HG02798 (cell line): ENCODE data around the gene TEKTIP1.
"Not testable (repeated sequence)": the region's sequence is repeated elsewhere in the genome, so short reads cannot be mapped to it uniquely, and the experiment has no call there.

Experiments used
- ATAC-seq: cut with Tn5 transposase; IDR thresholded peaks from one replicate; pipeline ENCODE4 v1.9.1; 2021; ENCODE audit warnings: mild to moderate bottlenecking; ENCODE audit not compliant: unreplicated experiment, poor library complexity

TEKTIP1 gene

DNA sequence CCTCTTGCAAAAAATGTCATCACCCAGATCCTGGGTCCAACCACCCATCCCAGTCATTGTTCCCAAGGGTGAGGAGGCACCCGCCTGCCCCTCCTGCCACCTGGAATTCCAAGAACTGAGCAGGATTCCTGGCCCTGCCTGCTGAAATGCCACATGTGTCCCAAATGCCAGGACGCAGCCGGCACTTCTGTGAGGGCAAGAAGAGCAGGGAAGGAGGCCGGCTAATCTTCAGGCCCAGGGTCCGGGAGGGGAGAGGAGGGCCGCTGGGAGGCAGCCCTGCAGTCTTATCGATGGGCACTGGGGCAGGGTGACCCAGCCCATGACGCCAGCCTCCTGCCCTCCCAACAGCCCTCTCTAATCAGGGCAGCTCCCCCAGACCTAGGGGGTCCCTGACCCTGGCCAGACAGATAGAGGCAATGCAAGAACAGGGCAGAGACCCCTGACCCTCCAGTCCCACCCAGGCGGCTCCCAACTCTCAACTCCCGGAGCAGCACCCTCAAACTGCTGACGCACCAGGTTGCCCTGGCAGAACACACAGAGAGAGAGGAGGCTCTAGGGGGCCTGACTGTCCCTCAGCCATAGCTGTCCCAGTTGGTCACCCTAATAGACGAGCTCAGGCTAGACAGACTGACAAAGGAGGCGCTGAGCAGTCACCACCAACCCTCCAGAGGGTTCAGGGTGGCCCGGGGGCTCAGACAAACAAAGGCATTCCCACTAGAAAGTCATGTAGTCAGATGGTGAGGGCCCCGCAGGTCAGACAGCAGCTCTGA lies 16.9 kb downstream of the TEKTIP1 start:
- ATAC-seq = no peak

GRCh38 chr19:3556423-3556977 lies 17.5 kb downstream of the TEKTIP1 start:
- ATAC-seq = no peak

DNA sequence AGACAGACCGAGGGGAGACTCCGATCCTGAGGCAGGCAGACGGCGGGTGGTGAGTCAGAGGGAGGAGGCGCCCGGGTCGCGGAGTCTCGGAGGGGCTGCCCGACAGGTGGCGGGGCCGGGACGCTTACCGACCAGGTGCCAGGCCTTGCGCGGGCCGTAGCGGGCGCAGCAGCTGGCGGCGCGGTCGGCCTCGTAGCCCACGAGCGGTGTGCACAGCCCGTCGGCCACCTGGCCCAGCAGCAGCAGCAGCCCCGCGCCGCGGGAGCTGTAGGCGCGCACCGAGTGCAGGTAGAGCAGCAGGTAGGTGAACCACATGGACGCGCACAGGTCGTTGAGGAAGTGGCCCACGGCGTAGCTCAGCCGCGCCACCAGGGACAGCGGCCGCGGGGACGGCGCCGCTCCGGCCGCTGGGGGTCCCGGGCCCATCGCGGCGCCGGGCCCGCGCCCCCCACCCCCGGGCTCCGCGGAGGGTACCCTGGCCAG lies 18.0 kb downstream of the TEKTIP1 start:
- ATAC-seq = no peak

DNA sequence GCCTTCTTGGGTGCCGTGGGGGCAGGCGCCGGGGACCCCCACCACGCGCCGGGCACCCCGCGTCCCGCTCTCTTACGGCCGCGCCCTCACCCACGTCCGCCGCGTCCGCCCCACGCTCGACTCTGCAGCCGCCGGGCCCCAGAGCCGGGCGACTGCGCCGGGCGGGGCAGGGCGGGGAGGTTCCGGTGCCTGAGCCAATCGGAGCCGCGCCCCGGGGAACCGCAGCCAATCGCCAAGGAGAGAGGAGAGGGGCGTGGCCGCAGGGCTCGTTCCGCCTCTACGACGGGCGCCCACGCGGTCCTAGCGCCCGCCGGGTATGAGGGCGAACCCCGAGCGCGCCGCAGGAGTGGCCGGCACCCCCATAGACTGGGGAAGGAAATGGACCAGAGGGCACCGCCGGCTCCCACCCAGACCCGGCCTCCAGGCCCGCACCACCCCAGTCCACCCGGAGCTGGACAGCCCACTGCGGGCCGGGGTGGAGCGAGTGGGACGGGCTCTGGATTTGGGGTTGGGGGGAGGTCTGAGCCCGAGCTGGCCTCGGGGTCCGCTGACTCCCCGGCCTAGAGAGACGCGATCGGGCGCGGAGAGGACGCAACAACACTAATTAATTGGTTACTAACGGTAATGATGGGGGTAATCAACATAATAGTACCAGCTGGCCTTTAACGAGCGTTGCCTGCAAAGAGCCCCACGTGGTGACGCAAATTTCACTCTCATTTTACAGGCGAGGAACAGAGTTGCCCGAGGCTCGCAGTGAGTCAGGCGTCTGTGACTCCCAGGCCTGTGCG lies 18.7 kb downstream of the TEKTIP1 start, which contains the start of gene MFSD12:
TSS of gene MFSD12 (minus strand) at position 126 of the 788 bp plus-strand sequence. CDS start 183 bp downstream, outside the sequence.
- peak; percentile 94 for ATAC-seq

DNA sequence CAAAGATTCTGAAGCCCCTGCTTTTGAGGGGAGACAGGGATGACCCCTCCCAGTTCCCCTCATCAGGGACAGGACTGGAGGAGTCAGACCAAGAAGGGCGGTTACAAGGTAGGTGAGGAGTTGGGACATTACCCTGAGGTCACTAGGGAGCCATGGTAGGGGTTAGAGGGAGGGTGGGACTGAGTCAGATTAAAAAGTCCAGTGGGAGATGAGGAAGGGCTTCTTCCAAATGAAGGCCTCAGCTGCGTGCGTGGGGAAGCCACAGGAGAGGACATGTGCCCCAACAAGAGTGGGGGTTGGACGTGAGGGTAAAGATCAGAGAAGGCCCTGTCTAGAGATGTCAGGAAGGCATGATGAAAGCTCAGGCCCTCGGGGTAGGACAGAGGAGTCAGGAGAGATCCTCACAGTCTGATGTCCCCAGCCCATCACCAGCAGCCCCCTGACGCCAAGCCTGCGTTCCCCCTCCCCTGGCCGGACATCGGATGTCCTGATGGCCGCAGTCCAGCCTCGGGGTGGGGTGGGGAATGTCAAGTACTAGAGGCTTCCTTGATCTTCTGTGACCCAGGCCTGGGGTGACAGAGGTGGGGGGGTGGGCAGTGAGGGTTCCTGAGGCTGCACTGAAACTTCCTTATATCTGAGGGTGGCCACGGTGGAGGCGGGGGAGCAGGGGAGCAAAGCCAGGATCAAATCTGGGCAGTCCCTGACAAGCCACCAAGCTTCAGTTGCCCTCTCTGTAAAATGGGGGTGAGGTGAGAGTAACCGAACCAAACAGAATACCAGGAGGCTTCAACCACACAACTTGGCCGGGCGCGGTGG lies 24.9 kb downstream of the TEKTIP1 start:
- no peak for ATAC-seq

DNA sequence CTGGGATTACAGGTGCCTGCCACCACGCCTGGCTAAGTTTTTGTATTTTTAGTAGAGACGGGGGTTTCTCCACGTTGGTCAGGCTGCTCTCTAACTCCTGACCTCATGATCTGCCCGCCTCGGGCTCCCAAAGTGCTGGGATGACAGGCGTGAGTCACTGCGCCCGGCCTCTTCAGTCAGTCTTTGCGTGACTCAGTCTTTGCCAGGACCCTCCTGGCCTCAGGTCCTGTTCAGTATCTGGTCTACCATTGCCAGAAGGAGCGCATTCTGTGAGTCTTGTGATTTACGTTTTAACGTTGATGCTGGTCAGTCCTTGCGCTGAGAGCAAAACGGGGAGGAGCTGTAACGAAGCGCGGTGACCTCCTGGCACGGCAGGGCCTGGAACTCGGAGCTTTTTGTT lies 26.2 kb downstream of the TEKTIP1 start:
- no peak for ATAC-seq

DNA sequence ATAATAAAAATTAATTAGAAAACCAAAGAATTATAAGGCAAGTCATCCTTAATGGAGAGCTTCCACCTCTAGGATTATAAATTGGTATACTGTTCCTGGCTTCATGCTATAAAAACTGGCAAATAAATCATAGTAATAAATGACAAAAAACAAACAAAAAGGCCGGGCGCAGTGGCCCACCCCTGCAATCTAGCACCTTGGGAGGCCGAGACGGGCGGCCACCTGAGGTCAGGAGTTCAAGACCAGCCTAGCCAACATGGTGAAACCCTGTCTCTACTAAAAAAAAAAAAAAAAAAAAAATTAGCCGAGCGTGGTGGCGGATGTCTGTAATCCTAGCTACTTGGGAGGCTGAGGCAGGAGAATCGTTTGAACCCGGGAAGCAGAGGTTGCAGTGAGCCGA lies 31.1 kb downstream of the TEKTIP1 start:
- not testable (repeated sequence) for ATAC-seq

DNA sequence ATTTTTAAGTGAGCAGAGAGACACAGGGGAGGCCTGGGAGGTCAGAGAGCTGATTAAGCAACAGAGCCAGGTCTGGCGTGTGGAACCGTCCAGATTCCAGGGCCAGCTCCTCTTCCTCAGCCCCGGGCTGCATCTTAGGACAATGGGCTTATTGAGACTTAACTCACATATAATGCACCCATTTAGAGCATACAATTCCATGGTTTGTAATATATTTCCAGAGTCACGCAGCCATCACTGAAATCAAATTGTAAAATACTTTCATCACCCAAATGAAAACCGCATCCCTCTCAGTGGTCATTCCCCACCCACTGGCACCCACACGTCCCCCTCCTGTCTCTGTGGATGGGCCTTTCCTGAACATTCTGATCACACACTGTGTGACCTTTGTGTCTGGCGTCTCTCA lies 31.6 kb downstream of the TEKTIP1 start:
- no peak for ATAC-seq

GRCh38 chr19:3572132-3572854 lies 33.3 kb downstream of the TEKTIP1 start:
- ATAC-seq = peak; percentile 90

GRCh38 chr19:3572855-3573161 lies 33.8 kb downstream of the TEKTIP1 start, which contains the start of gene HMG20B:
Gene HMG20B, plus strand, starts transcription at chr19:3572944. Its CDS starts 366 bp downstream, at chr19:3573310.
- ATAC-seq = no peak

- ATAC-seq = peak; percentile 0
Observed at GRCh38 chr19:3573162-3573857, 34.3 kb downstream of the TEKTIP1 start.

DNA sequence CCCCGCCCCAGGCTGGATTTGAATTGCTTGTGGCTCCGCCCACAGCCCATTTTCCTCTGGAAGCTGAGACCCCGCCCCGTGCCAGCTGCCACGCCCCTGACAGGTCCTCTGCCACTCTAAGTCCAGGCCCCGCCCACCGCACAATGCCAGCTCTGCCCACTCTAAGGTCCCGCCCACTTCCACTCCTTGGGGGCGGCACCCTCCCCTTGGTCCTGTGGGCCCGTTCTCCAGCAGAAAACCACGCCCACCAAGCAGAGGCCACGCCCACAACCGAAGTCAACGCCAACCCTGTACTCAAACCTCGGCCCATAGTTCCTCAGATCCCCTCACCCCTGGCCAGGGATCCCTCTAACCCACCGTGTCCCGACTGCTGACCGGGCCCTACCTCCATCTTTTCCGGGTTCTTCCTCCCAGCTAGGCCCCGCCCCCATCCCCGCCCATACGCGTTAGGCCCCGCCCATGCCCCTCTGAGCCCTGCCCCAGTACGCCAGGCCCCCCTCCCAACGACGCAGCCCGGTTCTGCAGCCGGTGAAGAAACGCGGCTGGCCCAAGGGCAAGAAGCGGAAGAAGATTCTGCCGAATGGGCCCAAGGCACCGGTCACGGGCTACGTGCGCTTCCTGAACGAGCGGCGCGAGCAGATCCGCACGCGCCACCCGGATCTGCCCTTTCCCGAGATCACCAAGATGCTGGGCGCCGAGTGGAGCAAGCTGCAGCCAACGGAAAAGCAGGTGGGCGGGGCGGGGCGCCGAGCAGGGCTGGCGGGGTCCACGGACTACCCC lies 35.1 kb downstream of the TEKTIP1 start:
- peak; percentile 24 for ATAC-seq

GRCh38 chr19:3575260-3575741 lies 36.3 kb downstream of the TEKTIP1 start:
- ATAC-seq = no peak

GRCh38 chr19:3575949-3576673 lies 37.1 kb downstream of the TEKTIP1 start:
- ATAC-seq = no peak

DNA sequence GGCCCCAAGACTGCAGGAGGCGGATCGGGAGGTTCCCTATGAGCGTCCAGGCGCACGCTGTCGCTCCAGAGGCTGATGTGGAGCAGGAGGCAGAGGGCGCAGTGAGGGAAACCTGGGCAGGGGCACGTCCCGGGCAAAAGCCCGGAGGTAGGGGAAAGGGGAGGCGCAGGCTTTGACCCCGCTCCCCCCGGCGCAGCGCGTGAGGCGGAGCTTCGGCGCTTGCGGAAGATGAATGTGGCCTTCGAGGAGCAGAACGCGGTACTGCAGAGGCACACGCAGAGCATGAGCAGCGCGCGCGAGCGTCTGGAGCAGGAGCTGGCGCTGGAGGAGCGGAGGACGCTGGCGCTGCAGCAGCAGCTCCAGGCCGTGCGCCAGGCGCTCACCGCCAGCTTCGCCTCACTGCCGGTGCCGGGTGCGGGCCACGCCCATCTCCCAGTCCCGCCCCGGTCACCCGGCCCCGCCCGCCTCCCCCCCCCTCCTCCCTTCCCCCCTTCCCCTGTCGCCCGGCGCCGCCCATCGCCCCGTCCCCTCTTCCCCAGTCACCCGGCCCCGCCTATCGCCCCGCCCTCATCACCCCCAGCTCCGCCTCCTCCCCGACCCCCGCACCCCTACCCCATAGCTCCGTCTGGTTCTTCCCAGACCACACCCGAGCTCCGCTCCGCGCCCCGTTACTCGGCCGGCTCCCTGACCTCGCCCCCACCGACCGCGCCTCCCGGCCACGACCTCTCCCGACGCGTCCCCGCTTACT lies 37.9 kb downstream of the TEKTIP1 start:
- ATAC-seq = no peak

DNA sequence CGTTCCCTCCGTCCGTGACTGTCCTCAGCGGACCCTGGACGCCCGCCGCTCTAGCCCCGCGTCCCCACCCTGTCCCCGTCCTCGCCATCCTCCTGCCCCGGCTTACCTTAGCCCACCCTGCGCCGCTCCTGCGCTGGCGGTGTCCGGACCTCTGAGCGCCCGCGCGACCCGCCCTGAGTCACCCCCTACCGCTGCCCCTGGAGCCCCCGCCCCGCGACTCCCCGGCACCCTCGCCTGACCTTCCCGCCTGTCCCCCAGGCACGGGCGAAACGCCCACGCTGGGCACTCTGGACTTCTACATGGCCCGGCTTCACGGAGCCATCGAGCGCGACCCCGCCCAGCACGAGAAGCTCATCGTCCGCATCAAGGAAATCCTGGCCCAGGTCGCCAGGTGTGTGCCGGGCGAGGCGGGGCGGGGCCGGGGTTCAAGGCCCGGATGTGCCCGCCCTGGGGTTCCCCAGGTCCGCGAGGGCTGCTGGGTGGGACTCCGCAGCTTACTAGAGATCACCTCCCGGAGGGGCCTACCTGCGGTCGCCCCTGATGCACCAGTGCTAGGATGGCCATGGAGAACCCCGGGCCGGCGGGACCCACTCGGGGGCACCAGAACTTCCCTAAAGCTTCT lies 38.9 kb downstream of the TEKTIP1 start:
- no peak for ATAC-seq
